WTC11 (cell line): Measurements from ENCODE around the gene F2R. TPM values are rescaled to one million over a fixed set of nuclear protein-coding genes. Genes with fewer than 3 reads are reported as not detected.

Experiments used
- ATAC-seq: fragments of 200-7000 bp; cut with Tn5 transposase; 2 replicates; pipeline ENCODE4 v1.10.0; 2021; ENCODE audit warnings: mild to moderate bottlenecking, moderate library complexity
- CTCF ChIA-PET: fragments of 300-600 bp; sonication (Branson Sonifier 250); formaldehyde crosslinking; loops from one replicate; lab custom pipeline; 2021; ENCODE audit warnings: antibody characterized with exemption; lab: Charles Lee
- POLR2A ChIA-PET: fragments of 350-600 bp; sonication (Branson Sonifier 250); formaldehyde crosslinking; loops from one replicate; lab custom pipeline; 2021; ENCODE audit warnings: antibody characterized with exemption; lab: Charles Lee
- DNase-seq: peaks from one replicate; pipeline ENCODE4 v3.0.0; 2021; ENCODE audit warnings: low spot score
- H3K27ac Mint-ChIP-seq: 2 replicates; pipeline ENCODE4 v1.8.0; 2021; ENCODE audit warnings: mixed read lengths
- H3K27me3 Mint-ChIP-seq: 2 replicates; pipeline ENCODE4 v1.8.0; 2021; ENCODE audit warnings: low read depth, mild to moderate bottlenecking, moderate library complexity, mixed read lengths
- H3K36me3 Mint-ChIP-seq: 2 replicates; pipeline ENCODE4 v1.8.0; 2021; ENCODE audit warnings: mixed read lengths
- H3K4me1 Mint-ChIP-seq: 2 replicates; pipeline ENCODE4 v1.8.0; 2022; ENCODE audit warnings: mixed read lengths
- H3K4me3 Mint-ChIP-seq: 2 replicates; pipeline ENCODE4 v1.8.0; 2021; ENCODE audit warnings: mild to moderate bottlenecking, moderate library complexity, mixed read lengths
- H3K9me3 Mint-ChIP-seq: 2 replicates; pipeline ENCODE4 v1.8.0; 2021; ENCODE audit warnings: mixed read lengths
- ATF1 ChIP-seq: sonication (generic); formaldehyde crosslinking; IDR thresholded peaks from 2 replicates; pipeline ENCODE4 v1.8.1; 2023; ENCODE audit warnings: mild to moderate bottlenecking, moderate library complexity, missing genetic modification reagents
- CBFB ChIP-seq: sonication (generic); formaldehyde crosslinking; IDR thresholded peaks from 2 replicates; pipeline ENCODE4 v1.8.1; 2022; ENCODE audit warnings: mild to moderate bottlenecking, low read depth, missing genetic modification reagents
- EMX1 ChIP-seq: fragments of 250-450 bp; sonication (Bioruptor Pico); IDR thresholded peaks from 2 replicates; pipeline ENCODE4 v1.8.0; 2021; ENCODE audit warnings: mild to moderate bottlenecking
- ETV6 ChIP-seq: sonication (generic); formaldehyde crosslinking; IDR thresholded peaks from 2 replicates; pipeline ENCODE4 v1.8.1; 2022; ENCODE audit warnings: mild to moderate bottlenecking, missing genetic modification reagents
- HMGA2 ChIP-seq: fragments of 250-450 bp; sonication (Bioruptor Pico); IDR thresholded peaks from 2 replicates; pipeline ENCODE4 v1.4.0; 2021; ENCODE audit warnings: mild to moderate bottlenecking, moderate library complexity
- KAT7 ChIP-seq: sonication (generic); formaldehyde crosslinking; IDR thresholded peaks from 2 replicates; pipeline ENCODE4 v1.8.1; 2023; ENCODE audit warnings: missing genetic modification reagents, mild to moderate bottlenecking, borderline replicate concordance
- OVOL2 ChIP-seq: fragments of 250-450 bp; sonication (Bioruptor Pico); IDR thresholded peaks from 2 replicates; pipeline ENCODE4 v1.9.0; 2021; ENCODE audit warnings: mild to moderate bottlenecking, borderline replicate concordance
- RORB ChIP-seq: fragments of 250-450 bp; sonication (Bioruptor Pico); IDR thresholded peaks from 2 replicates; pipeline ENCODE4 v1.9.0; 2021; ENCODE audit warnings: mild to moderate bottlenecking
- SMAD4 ChIP-seq: sonication (generic); formaldehyde crosslinking; IDR thresholded peaks from 2 replicates; pipeline ENCODE4 v1.8.0; 2022; ENCODE audit warnings: mild to moderate bottlenecking, missing genetic modification reagents
- ZNF219 ChIP-seq: sonication (generic); formaldehyde crosslinking; IDR thresholded peaks from 2 replicates; pipeline ENCODE4 v1.8.0; 2023; ENCODE audit warnings: missing genetic modification reagents, mild to moderate bottlenecking, borderline replicate concordance
- ZNF416 ChIP-seq: fragments of 250-450 bp; sonication (Bioruptor Pico); IDR thresholded peaks from 2 replicates; pipeline ENCODE4 v1.9.0; 2021; ENCODE audit warnings: mild to moderate bottlenecking, inconsistent platforms
- total RNA-seq: library from RNA; stranded (reverse); gene quantifications from 3 replicates; pipeline ENCODE4 v1.2.3, GENCODE V29; 2021
- TF ChIP-seq, protein P1 (sequence below): sonication (generic); formaldehyde crosslinking; conservative IDR thresholded peaks from 2 replicates; pipeline ENCODE4 v1.8.1; 2023; ENCODE audit warnings: mild to moderate bottlenecking, low read depth, missing genetic modification reagents, moderate library complexity
- TF ChIP-seq, protein P2 (sequence below): fragments of 250-450 bp; sonication (Bioruptor Pico); IDR thresholded peaks from 2 replicates; pipeline ENCODE4 v1.9.0; 2021; ENCODE audit warnings: moderate library complexity, mild to moderate bottlenecking, inconsistent platforms, borderline replicate concordance
- TF ChIP-seq, protein P3 (sequence below): sonication (generic); formaldehyde crosslinking; conservative IDR thresholded peaks from 2 replicates; pipeline ENCODE4 v1.8.1; 2022; ENCODE audit warnings: mild to moderate bottlenecking, missing genetic modification reagents
- TF ChIP-seq, protein P4 (sequence below): sonication (generic); formaldehyde crosslinking; IDR thresholded peaks from 2 replicates; pipeline ENCODE4 v1.8.1; 2023; ENCODE audit warnings: mild to moderate bottlenecking, missing genetic modification reagents, moderate library complexity
- TF ChIP-seq, protein P5 (sequence below): fragments of 250-450 bp; sonication (Bioruptor Pico); IDR thresholded peaks from 2 replicates; pipeline ENCODE4 v1.9.0; 2021; ENCODE audit warnings: mild to moderate bottlenecking
- TF ChIP-seq, protein P6 (sequence below): fragments of 250-450 bp; sonication (Bioruptor Pico); IDR thresholded peaks from 2 replicates; pipeline ENCODE4 v2.1.2; 2022; ENCODE audit warnings: mild to moderate bottlenecking, moderate library complexity

The F2R gene
- total RNA-seq, 1 experiment from 2014 or later, result 18.4 TPM

DNA sequence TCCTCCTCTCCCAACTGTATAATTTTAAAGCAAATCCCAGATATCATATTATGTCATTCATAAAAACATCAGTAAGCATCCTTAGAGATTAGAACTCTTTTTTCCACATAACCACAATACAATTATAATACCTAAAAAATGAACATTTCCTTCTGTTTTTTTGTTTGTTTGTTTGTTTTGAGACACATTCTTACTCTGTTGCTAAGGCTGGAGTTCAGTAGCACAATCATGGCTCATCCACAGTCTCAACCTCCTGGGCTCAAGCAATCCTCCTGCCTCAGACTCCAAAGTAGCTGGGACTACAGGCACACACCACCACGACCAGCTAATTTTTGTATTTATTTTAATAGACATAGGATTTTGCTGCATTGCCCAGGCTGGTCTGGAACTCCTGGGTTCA lies 8.0 kb downstream of the F2R start (continued):
- TF ChIP-seq, protein P1, sequence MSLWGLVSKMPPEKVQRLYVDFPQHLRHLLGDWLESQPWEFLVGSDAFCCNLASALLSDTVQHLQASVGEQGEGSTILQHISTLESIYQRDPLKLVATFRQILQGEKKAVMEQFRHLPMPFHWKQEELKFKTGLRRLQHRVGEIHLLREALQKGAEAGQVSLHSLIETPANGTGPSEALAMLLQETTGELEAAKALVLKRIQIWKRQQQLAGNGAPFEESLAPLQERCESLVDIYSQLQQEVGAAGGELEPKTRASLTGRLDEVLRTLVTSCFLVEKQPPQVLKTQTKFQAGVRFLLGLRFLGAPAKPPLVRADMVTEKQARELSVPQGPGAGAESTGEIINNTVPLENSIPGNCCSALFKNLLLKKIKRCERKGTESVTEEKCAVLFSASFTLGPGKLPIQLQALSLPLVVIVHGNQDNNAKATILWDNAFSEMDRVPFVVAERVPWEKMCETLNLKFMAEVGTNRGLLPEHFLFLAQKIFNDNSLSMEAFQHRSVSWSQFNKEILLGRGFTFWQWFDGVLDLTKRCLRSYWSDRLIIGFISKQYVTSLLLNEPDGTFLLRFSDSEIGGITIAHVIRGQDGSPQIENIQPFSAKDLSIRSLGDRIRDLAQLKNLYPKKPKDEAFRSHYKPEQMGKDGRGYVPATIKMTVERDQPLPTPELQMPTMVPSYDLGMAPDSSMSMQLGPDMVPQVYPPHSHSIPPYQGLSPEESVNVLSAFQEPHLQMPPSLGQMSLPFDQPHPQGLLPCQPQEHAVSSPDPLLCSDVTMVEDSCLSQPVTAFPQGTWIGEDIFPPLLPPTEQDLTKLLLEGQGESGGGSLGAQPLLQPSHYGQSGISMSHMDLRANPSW (CRISPR knock-in tag), result no peak

DNA sequence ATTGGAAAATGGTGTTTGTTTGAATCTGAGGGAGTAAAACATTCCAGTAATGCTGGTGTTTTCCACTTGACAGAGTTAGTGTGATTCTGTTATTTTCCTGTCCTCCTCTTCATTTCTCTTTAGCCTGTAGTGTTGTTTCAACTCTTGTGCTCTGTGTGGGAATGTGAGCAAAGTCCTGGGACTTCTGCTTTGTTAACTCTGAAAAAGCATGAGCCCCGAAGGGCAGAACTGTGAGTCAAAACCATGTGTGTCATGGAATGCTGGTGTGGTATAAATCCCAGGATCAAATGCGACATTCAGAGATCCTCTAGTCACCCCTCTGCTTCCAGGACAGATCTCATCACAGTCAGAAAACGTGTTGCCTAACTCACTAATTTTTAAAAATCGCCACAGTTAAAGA lies 8.9 kb downstream of the F2R start:
- no peaks in the 10 kb centered on the region for H3K27me3 Mint-ChIP-seq
- DNase-seq (no peak), ATAC-seq (no peak)
- H3K4me1 Mint-ChIP-seq, result peaks cover 7% of the 10 kb centered on the region
- peak overlapping the region; percentile 66 for H3K27ac Mint-ChIP-seq
- H3K9me3 Mint-ChIP-seq, result peaks cover 15% of the 10 kb centered on the region
- H3K36me3 Mint-ChIP-seq, result peaks cover 23% of the 10 kb centered on the region
- POLR2A ChIA-PET, result no interaction called here
- no peak overlapping the region for H3K4me3 Mint-ChIP-seq
- TF ChIP-seq, protein P2, sequence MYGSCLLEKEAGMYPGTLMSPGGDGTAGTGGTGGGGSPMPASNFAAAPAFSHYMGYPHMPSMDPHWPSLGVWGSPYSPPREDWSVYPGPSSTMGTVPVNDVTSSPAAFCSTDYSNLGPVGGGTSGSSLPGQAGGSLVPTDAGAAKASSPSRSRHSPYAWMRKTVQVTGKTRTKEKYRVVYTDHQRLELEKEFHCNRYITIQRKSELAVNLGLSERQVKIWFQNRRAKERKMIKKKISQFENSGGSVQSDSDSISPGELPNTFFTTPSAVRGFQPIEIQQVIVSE, result no peak
- TF ChIP-seq HMGA2 (no peak), ZNF416 (CRISPR knock-in tag) (no peak), ATF1 (CRISPR knock-in tag) (no peak)
- TF ChIP-seq, all 79 proteins: peak for 0
- CTCF ChIA-PET, result no interaction called here

DNA sequence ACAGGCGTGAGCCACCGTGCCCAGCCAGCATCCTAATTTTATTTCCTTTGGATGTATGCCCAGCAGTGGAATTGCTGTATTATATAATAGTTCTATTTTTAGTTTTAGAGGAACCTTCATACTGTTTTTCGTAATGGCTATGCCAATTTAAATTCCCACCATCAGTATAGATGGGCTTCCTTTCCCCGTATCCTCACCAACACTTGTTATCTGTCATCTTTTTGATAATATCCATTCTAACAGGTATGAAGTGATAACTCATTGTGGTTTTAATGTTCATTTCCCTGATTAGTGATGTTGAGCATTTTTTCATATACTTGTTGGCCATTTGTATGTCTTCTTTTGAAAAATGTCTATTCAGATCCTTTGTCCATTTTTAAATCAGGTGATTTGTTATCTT lies 13.0 kb downstream of the F2R start:
- ChIA-PET CTCF (no interaction called here), POLR2A (no interaction called here)
- H3K36me3 Mint-ChIP-seq, result peaks cover 46% of the 10 kb centered on the region
- ATAC-seq, result no peak
- H3K4me3 Mint-ChIP-seq, result no peak overlapping the region
- peaks cover 7% of the 10 kb centered on the region for H3K4me1 Mint-ChIP-seq
- H3K27ac Mint-ChIP-seq, result no peak overlapping the region
- no peak for DNase-seq
- peaks cover 24% of the 10 kb centered on the region for H3K9me3 Mint-ChIP-seq
- no peaks in the 10 kb centered on the region for H3K27me3 Mint-ChIP-seq
- TF ChIP-seq OVOL2 (CRISPR knock-in tag) (no peak), CBFB (CRISPR knock-in tag) (no peak), ETV6 (CRISPR knock-in tag) (no peak), KAT7 (CRISPR knock-in tag) (no peak), RORB (CRISPR knock-in tag) (no peak), SMAD4 (CRISPR knock-in tag) (no peak), EMX1 (CRISPR knock-in tag) (no peak), ZNF219 (CRISPR knock-in tag) (no peak)
- TF ChIP-seq, protein P1 (CRISPR knock-in tag), result no peak
- TF ChIP-seq, protein P3, sequence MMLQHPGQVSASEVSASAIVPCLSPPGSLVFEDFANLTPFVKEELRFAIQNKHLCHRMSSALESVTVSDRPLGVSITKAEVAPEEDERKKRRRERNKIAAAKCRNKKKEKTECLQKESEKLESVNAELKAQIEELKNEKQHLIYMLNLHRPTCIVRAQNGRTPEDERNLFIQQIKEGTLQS (CRISPR knock-in tag), result no peak
- TF ChIP-seq, protein P4, sequence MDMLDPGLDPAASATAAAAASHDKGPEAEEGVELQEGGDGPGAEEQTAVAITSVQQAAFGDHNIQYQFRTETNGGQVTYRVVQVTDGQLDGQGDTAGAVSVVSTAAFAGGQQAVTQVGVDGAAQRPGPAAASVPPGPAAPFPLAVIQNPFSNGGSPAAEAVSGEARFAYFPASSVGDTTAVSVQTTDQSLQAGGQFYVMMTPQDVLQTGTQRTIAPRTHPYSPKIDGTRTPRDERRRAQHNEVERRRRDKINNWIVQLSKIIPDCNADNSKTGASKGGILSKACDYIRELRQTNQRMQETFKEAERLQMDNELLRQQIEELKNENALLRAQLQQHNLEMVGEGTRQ (CRISPR knock-in tag), result no peak
- TF ChIP-seq, protein P5, sequence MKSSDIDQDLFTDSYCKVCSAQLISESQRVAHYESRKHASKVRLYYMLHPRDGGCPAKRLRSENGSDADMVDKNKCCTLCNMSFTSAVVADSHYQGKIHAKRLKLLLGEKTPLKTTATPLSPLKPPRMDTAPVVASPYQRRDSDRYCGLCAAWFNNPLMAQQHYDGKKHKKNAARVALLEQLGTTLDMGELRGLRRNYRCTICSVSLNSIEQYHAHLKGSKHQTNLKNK (CRISPR knock-in tag), result no peak
- TF ChIP-seq, protein P6, sequence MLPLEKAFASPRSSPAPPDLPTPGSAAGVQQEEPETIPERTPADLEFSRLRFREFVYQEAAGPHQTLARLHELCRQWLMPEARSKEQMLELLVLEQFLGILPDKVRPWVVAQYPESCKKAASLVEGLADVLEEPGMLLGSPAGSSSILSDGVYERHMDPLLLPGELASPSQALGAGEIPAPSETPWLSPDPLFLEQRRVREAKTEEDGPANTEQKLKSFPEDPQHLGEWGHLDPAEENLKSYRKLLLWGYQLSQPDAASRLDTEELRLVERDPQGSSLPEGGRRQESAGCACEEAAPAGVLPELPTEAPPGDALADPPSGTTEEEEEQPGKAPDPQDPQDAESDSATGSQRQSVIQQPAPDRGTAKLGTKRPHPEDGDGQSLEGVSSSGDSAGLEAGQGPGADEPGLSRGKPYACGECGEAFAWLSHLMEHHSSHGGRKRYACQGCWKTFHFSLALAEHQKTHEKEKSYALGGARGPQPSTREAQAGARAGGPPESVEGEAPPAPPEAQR (CRISPR knock-in tag), result no peak
